CD1c-positive myeloid dendritic cell (primary cell): ENCODE results near the gene AGMAT.
A peak's percentile ranks its signal among the peaks of the same experiment; 100 is the strongest.

Experiments
- DNase-seq: peaks from one replicate; pipeline ENCODE4 v3.0.0-alpha.2; 2016; ENCODE audit errors: extremely low spot score

AGMAT gene

GRCh38 chr1:15524283-15525049 is 60.4 kb downstream of the AGMAT start:
- peak; percentile 99 for DNase-seq

DNA sequence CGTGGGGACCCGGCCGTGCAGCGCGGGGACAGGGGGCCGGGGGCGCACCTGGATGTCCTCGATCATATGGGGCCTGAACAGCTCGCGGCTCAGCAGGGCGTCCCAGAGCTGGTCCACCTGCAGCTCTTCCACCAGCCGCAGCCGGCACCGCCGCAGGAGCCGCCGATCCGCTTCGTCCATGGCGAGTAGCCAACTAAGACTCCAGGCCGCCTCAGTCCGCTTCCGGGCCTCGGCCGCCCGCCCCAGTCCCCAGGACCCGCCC is 60.9 kb downstream of the AGMAT start, which contains the start of gene CASP9:
Gene CASP9, minus strand, starts transcription at position 195 of the 262 bp plus-strand sequence. Its CDS starts 15 bp downstream, at position 180.
- DNase-seq = no peak

DNA sequence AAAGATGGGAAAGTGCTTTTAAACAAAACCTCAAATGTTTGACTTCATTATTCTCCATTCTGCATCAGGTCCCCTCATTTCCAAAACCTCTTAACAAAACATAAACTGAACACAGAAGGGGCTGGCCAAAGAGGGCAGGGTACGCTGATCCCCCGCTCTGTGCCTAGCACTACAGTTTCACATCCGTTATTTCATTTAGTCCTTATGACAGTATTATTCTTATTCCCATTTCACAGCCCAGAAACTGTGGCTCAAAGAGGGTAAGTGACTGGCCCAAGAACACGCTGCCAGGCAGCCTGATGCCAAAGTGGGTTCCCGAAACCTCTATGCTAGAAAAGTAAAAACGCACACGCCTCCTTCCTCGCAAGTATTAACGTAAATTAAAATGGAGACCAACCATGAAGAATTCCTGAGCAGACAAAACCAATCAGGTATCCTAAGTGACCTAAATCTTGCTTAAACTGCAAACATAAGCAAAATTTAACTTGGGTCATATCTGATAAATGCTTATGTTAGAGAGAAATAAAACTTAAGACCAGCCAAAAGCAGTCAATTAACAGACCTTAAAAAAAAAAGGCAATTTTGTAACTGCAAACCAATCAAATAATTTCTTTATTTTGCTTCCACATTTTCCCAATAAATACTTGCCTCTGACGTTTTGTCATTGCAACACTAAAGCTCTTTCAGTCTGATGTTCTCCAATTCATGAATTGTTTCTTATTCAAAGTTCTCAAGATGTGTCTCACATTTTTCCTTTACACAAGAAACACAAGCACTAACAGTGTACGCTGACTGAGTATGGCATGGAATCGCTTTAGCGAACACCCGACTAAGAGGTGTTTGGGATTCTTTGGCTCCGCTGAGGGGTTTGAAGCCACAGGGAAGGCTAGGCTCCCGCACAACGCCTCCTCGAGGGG is 61.5 kb downstream of the AGMAT start:
- DNase-seq = peak; percentile 64

- no peak for DNase-seq
Observed at GRCh38 chr1:15522551-15522950, 62.3 kb downstream of the AGMAT start.
